DMS53 treated with DMSO at 0.1 percent for 48 hours (cell line): ENCODE data around the gene INS.
"Not testable (repeated sequence)": the region's sequence is repeated elsewhere in the genome, so short reads cannot be mapped to it uniquely, and the experiment has no call there.

ENCODE experiments used
- DNase-seq: peaks from one replicate; lab custom pipeline; 2025; ENCODE audit not compliant: unreplicated experiment; lab: John Stamatoyannopoulos, UW

INS gene

DNA sequence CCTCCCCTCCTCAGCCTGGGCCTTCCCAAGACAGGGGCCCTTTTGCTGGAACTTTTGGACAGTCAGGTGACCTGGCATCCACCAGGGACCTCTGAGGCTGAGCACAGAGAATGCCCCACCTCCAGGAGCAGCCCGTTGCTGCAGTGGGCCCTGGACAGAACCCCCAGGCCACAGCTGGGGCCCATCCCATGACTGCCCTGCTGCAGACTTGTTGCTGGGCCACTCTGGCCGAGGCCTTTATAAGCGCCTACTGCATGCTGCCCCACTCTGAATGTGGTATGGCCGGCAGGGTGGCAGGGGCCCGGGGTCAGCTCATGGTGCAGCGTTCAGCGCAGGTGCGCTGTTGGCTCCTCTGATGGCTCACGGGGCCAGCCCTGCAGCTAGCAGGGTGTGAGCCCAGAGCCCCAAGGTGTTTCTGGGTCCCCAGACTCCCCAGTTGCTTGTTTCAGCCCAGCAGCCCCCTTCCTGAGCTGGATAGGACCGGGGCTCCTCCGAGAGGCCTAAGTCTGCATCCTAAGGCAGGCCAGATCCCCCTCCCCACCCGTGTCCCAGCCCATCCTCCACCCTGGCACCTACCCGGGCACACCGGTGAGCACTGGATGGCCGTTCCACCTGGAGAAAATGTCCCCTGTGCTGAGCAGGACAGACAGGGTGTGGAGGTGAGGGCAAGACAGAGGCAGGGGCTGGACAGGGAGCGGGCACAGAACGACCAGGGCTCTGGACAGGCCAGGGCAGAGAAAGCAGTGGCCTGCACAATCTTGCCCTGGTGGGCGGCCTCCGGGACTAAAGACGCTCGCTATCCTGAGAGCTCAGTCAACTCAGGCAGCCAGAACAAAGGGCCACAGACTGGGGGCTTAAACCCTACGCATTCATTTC lies 38.7 kb upstream of the INS start:
- DNase-seq: no peak

GRCh38 chr11:2198621-2199365 lies 37.8 kb upstream of the INS start:
- no peak for DNase-seq

DNA sequence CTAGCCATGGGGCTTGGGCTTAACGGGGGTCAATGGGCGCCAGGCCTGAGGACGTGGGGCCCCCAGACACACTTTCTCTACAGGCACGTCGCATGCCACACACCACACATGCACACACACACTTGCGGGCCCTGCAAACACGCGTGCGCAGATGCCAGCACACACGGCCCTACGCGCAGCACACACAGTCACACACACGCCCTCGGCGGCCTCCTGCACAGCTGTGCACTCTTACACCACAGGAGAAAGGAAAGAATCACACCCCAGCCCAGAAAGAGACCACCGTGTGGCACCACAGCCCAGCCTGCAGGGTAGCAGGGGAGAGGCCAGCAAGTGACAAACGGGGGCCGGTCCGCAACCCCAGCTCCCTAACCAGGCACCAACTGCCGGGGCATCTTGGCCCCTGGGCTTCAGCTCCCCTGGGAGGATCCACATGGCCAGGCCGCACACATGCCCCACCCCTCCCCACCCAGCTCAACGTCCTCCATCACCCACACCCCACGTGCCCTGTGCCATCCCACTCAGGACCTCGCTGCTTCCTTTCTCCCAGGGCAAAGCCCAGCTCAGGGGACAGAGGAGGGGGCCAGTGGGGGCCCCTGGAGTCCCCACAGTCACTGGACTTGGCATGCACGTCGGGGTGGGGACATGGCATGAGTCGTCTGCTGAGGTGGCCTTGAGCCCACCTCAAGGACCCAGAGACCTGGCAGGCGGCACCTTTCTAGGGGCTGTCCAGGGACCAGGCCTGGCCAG lies 36.9 kb upstream of the INS start:
- DNase-seq: no peak

- peak; percentile 85 for DNase-seq
Observed at GRCh38 chr11:2196970-2197770, 36.2 kb upstream of the INS start.

- no peak for DNase-seq
Observed at GRCh38 chr11:2195756-2196088, 34.7 kb upstream of the INS start.

GRCh38 chr11:2194877-2195755 lies 34.1 kb upstream of the INS start:
- no peak for DNase-seq

GRCh38 chr11:2193888-2194595 lies 33.0 kb upstream of the INS start:
- not testable (repeated sequence) for DNase-seq

DNA sequence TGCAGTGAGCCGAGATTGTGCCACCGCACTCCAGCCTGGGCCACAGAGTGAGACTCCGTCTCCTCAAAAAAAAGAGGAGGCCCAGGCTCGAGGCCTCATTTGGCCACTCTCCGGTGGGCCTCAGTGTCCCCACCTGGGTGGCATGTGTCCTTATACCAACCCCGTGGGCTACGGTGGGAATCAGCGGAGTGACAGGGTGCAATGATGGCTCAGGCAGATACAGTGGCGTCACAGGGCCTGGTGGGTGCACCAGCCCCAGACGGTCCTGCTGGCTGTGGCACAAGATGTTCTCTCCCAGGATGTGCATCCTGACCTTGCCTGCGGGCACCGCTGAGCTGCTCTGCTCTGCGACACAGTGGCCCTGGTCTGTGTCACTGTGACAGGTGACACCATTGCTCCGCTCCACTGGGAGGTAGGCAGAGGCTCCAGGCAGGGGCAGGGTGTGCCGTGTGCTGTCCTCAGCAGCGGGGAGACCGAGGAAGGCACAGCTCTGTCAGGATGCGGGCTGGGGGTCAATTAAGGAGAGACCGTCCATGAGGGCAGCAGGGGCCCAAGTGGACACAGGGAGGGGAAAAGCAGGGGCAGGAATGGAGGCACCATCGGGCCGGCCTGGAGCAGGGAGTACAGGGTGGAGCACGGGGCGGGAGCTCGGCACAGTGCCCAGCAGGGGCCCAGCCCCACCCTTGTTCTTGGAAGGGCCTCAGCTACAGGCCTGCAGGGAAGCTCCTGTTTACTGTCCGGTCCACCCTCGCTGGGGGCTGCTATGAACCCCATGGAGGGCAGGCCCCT lies 32.3 kb upstream of the INS start:
- DNase-seq: no peak

GRCh38 chr11:2192435-2192834 lies 31.4 kb upstream of the INS start:
- DNase-seq: no peak

- DNase-seq: no peak
Observed at GRCh38 chr11:2191883-2192282, 30.9 kb upstream of the INS start.

- no peak for DNase-seq
Observed at GRCh38 chr11:2190657-2191471, 29.9 kb upstream of the INS start.

DNA sequence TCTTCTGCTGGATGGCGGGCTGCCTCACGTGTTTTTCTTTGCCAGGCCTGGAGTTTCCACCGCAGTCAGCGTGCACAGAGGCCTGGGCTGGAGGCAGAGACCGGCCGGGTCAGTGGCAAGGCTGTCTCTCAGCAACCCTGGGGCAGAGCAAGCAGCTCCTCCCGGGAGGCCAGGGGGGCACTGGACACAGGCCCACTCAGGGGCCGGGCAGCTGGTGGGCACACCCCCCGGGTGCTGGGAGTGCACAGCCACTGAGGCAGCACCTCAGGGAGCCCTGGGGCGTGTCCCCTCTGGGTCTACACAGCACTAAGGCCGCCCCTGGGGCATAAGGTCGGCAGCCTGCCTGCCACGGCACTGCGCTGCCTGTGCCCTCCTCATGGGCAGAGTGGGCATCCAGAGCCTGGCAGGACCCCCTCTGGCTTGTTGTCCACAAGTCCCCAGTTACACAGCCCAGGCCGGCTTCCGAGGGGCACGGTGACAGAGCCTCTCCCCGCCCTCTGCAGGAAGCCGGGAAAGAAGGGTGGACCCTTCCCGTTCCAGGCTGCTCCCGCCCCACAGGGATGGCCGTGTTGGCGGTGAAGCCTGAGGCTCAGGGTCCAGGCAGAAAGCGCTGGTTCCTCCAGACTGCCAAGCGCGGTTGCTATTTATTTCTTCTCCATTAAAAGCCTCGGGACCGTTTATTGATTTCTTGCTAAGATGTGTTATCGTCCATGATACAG lies 29.1 kb upstream of the INS start:
- DNase-seq: no peak

DNA sequence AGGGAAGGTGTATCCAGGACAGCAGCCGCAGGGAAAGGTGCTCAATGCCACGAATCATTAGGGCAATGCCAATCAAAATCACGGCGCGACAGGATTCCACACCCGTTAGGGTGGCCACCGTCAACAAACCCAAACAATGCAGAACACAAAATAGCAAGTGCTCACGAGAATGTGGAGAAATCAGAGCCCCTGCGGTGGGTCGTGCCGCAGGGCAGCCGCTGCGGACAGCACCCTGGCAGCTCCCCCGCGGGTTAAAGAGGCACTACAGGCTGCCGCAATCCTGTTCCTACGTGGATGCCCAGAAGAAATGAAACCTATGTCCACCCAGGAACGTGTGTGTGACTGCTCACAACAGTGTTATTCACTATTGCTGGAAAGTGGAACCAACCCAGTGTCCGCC lies 27.7 kb upstream of the INS start:
- DNase-seq: no peak

GRCh38 chr11:2187280-2187707 lies 26.3 kb upstream of the INS start:
- DNase-seq: no peak

GRCh38 chr11:2186669-2187279 lies 25.8 kb upstream of the INS start:
- peak; percentile 52 for DNase-seq

- DNase-seq: no peak
Observed at GRCh38 chr11:2185324-2186085, 24.5 kb upstream of the INS start.
